Limb (tissue), 2 donors: ENCODE data around the gene MYD88.

Experiments used
- DNase-seq, 2 donors: peaks; one replicate each; pipeline ENCODE4 v3.0.0-alpha.2; 2016; ENCODE audit errors: extremely low spot score in 2 of 2

Gene MYD88

GRCh38 chr3:38138349-38139190 lies at the start of gene MYD88:
Gene MYD88, plus strand, starts transcription at chr3:38138661. Its CDS starts 40 bp downstream, at chr3:38138701.
- DNase-seq = peak; percentile 49 to 79

DNA sequence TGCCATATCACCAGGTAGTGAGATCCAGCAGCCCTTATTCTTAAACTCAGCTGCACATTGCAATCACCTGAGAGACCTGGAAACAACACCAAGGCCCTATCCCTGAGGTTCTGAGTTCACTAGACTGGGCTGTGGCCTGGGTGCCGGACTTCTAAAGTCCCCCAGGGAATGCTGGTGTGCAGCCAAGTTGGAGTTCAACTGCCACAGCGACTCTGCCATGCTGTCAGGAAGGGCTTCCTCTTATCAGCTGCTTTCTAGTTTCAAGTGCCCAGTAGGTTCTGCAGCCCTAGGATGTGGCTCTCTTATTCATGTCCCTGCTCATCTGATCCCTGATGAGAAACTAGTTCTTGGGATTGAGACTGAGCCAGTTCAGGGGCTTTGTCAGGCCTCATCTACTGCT lies 49.3 kb upstream of the MYD88 start:
- DNase-seq = no peak

GRCh38 chr3:38090453-38090852 lies 48.0 kb upstream of the MYD88 start:
- no peak for DNase-seq

DNA sequence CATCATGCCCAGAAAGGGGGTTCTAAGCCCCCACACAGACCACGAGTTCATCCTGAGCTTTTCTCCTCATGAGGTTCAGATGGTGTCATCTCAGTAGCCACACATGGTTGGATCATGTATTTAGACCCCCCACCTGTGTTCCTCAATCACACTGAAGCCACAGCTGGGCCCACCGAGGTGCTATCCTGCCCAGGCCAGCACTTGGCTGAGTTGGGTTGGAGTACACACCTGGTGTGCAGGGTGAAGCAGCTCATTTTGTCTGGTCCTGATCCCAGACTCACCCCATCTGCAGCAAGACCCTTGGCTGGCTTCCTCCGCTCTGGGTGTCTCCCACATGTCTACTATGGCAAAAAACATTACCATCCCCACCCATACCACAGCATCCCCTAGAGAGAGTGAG lies 43.5 kb upstream of the MYD88 start:
- DNase-seq = no peak

GRCh38 chr3:38095669-38096483 lies 42.6 kb upstream of the MYD88 start:
- no peak for DNase-seq

- no peak for DNase-seq
Measured at GRCh38 chr3:38097446-38098375, 40.8 kb upstream of the MYD88 start.

GRCh38 chr3:38098376-38098723 lies 40.1 kb upstream of the MYD88 start:
- DNase-seq = no peak

DNA sequence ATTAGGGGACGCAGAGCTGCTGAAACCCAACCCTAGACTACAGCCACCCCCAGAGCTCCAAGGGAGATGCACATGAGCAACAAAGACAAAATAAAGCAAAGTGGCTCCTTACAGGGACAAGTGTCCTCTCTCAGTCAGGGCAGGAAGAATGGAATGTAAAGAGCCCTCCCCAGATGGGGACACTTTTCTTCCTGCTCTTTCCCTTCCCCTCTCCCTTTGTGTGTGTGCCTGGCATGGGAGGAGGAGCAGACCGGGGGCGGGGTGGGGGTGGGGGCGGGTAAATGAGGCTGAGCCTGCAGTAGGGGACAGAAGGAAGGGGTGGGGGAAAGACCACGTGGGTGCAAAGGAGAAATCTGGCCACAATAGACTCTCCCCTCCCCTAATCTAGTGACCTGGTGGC lies 38.9 kb upstream of the MYD88 start:
- DNase-seq = no peak

- DNase-seq = no peak
Measured at GRCh38 chr3:38100498-38100897, 38.0 kb upstream of the MYD88 start.

DNA sequence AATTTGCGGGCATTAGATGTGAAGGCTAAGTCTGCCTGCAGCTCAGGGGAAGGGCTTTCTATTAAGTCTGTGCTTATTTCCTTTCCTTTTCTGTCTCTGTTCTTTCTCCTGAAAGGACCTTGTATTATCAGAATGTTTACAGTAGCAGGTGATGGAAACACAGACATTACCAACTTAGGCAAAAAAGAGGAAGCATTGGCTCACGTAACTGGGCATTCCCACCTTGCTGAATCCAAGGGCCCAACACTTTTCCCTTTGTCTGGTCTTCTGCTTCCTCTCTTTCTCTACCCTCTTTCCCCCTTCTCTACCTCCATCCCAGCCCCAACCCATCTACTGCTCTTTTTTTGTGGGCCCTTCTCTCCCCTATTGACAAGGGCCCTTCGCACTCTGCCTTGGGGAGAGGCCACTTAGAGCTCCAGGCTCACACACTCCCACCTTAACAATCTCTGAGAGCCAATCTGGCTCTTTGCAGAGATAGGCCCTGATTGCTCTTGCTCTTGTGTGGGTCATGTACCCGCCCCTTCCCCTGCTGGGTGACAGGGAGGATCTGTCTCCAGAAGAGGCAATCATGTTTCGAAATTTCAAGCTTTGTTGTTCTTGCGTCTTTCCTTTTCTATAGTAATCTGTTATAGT lies 36.5 kb upstream of the MYD88 start:
- no peak for DNase-seq

GRCh38 chr3:38102444-38102814 lies 36.0 kb upstream of the MYD88 start:
- no peak for DNase-seq

- DNase-seq = no peak
Measured at GRCh38 chr3:38105525-38105924, 32.9 kb upstream of the MYD88 start.

DNA sequence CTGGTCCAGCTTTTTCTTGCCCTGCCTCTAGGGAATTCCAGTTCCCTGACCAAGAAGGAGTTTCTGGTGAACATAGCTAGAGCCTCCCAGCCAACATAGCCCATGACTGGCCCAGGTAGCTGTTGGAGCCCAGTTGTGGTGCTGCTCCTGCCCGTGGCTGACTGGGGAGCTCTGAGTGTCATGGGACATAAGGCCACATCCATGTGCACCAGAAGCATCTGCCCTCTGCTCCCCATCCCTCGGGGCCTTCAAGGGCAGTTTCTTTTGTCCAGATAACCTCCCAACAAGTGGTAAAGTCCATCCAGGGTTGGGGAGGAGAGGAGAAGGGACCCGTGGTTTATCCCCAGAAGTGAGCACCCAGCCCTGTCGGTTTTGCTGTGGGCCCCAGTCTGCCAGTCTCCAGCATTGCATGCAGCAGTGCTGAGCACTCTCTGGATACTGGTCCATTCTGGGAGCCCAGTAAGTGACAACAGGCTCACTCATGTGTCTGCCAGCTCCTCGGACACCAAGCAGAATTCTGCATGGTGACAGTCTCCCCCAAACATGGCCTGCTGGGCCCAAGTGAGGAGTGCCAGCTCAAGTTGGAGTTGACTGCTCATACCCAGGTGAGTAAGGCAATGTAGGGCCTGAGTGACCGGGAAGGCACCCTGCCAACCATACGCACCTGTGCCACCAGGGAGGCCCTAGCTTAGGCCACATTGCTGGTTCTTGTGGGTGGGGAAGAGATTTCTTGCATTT lies 30.4 kb upstream of the MYD88 start:
- DNase-seq = no peak

- DNase-seq = no peak
Measured at GRCh38 chr3:38108649-38109579, 29.5 kb upstream of the MYD88 start.

GRCh38 chr3:38109580-38110313 lies 28.7 kb upstream of the MYD88 start:
- DNase-seq = no peak

GRCh38 chr3:38110314-38111050 lies 28.0 kb upstream of the MYD88 start:
- DNase-seq = no peak

GRCh38 chr3:38111201-38111600 lies 27.3 kb upstream of the MYD88 start:
- DNase-seq = no peak
